CD14-positive monocyte (primary cell): ENCODE measurements around the gene UTP4. TPM values are rescaled to one million over a fixed set of nuclear protein-coding genes. Genes with fewer than 3 reads are reported as not detected.

Source experiments
- DNase-seq, 3 donors: peaks; one replicate each; pipeline ENCODE4 v3.0.0-alpha.2; 2011 to 2022
- H2AFZ ChIP-seq: 2 replicates; pipeline ENCODE4 v1.6.0; 2012; ENCODE audit warnings: mild to moderate bottlenecking, low read depth, low read length, inconsistent platforms; ENCODE audit not compliant: insufficient read depth, poor library complexity, severe bottlenecking
- H3K27ac ChIP-seq, 2 donors: 1 replicate in 1 of 2; 2 replicates in 1 of 2; pipeline ENCODE4 v1.5.1; 2012 to 2013; ENCODE audit warnings: low read length in 2 of 2, control low read depth in 1 of 2, inconsistent platforms in 1 of 2, low read depth in 1 of 2, mild to moderate bottlenecking in 1 of 2
- H3K27me3 ChIP-seq, 2 donors: one replicate each; pipeline versions ENCODE4 v1.6.0 to v1.6.1; 2011 to 2013; ENCODE audit warnings: low read length in 2 of 2; ENCODE audit not compliant: control insufficient read depth in 2 of 2, insufficient read depth in 2 of 2
- H3K36me3 ChIP-seq, 2 donors: replicated peaks in 1 of 2; 1 replicate in 1 of 2; 2 replicates in 1 of 2; pipeline versions ENCODE4 v1.5.1 to v1.6.1; 2012 to 2013; ENCODE audit warnings: low read length in 2 of 2, control low read depth in 1 of 2, inconsistent platforms in 1 of 2, mild to moderate bottlenecking in 1 of 2; ENCODE audit not compliant: insufficient read depth in 2 of 2, control insufficient read depth in 1 of 2
- H3K4me1 ChIP-seq, 2 donors: 1 replicate in 1 of 2; 2 replicates in 1 of 2; pipeline versions ENCODE4 v1.5.1 to v1.6.1; 2012 to 2013; ENCODE audit warnings: low read length in 2 of 2, control low read depth in 1 of 2, inconsistent platforms in 1 of 2, mild to moderate bottlenecking in 1 of 2, moderate library complexity in 1 of 2; ENCODE audit not compliant: insufficient read depth in 2 of 2, control insufficient read depth in 1 of 2
- H3K4me2 ChIP-seq: replicated peaks from 2 replicates; pipeline ENCODE3; 2012; ENCODE audit warnings: low read length, moderate library complexity, mild to moderate bottlenecking; ENCODE audit not compliant: poor library complexity, severe bottlenecking; ENCODE audit errors: extremely low read depth
- H3K4me3 ChIP-seq, 3 experiments: fragments of 200-600 bp in 1 of 3; sonication (generic) in 1 of 3; replicated peaks in 1 of 3; 1 replicate in 2 of 3; 2 replicates in 1 of 3; pipeline ENCODE4 v1.5.1; 2011 to 2013; ENCODE audit warnings: low read length in 3 of 3, mild to moderate bottlenecking in 3 of 3, control low read depth in 2 of 3, low read depth in 2 of 3, inconsistent platforms in 1 of 3, moderate library complexity in 1 of 3
- H3K79me2 ChIP-seq: 2 replicates; pipeline ENCODE4 v1.6.0; 2012; ENCODE audit warnings: mild to moderate bottlenecking, control low read depth, inconsistent platforms, low read length, moderate library complexity; ENCODE audit not compliant: insufficient read depth
- H3K9ac ChIP-seq: 2 replicates; pipeline ENCODE4 v1.6.0; 2017; ENCODE audit warnings: low read length, mild to moderate bottlenecking; ENCODE audit not compliant: insufficient read depth, poor library complexity, severe bottlenecking
- H3K9me3 ChIP-seq, 2 donors: replicated peaks in 1 of 2; 1 replicate in 1 of 2; 2 replicates in 1 of 2; pipeline versions ENCODE4 v1.5.1 to v1.6.1; 2012 to 2013; ENCODE audit warnings: low read length in 2 of 2, control low read depth in 1 of 2; ENCODE audit not compliant: control insufficient read depth in 1 of 2, insufficient read depth in 1 of 2
- H4K20me1 ChIP-seq: 2 replicates; pipeline ENCODE4 v1.6.0; 2012; ENCODE audit warnings: mild to moderate bottlenecking, low read length, control low read depth, moderate library complexity; ENCODE audit not compliant: insufficient read depth
- H3K27ac Mint-ChIP-seq, 7 donors: one replicate each; pipeline ENCODE4 v1.8.0; 2020; ENCODE audit warnings: mild to moderate bottlenecking in 7 of 7, mixed read lengths in 7 of 7, moderate library complexity in 6 of 7, inconsistent platforms in 2 of 7
- H3K27me3 Mint-ChIP-seq, 3 donors: one replicate each; pipeline ENCODE4 v1.8.0; 2021 to 2022; ENCODE audit warnings: low read depth in 3 of 3, mild to moderate bottlenecking in 3 of 3, mixed read lengths in 3 of 3, moderate library complexity in 3 of 3, inconsistent platforms in 1 of 3
- H3K36me3 Mint-ChIP-seq, 2 donors: one replicate each; pipeline ENCODE4 v1.8.0; 2020; ENCODE audit warnings: mixed read lengths in 2 of 2, inconsistent platforms in 1 of 2, mild to moderate bottlenecking in 1 of 2
- H3K4me1 Mint-ChIP-seq: one replicate; pipeline ENCODE4 v1.8.0; 2020; ENCODE audit warnings: mild to moderate bottlenecking, mixed read lengths
- H3K4me3 Mint-ChIP-seq, 2 donors: one replicate each; pipeline ENCODE4 v1.8.0; 2020; ENCODE audit warnings: mild to moderate bottlenecking in 2 of 2, mixed read lengths in 2 of 2, moderate library complexity in 1 of 2
- H3K9me3 Mint-ChIP-seq, 7 donors: one replicate each; pipeline ENCODE4 v1.8.0; 2020 to 2022; ENCODE audit warnings: mixed read lengths in 7 of 7, mild to moderate bottlenecking in 6 of 7, moderate library complexity in 6 of 7, inconsistent platforms in 2 of 7
- WGBS: methylation state at CpG from one replicate; pipeline ENCODE4 v1.1.5; 2013; ENCODE audit warnings: missing lambda C conversion rate; ENCODE audit not compliant: insufficient coverage; 5-methylcytosine and 5-hydroxymethylcytosine counted together
- intact Hi-C, 2 donors: fragments of 100-400 bp; cut with micrococcal nuclease; formaldehyde crosslinking; loops; one replicate each; pipeline versions ENCODE4 v1.15.0 to v1.15.1; 2023
- polyA plus RNA-seq, 3 donors: library from polyadenylated mRNA; depleted of rRNA in 1 of 3; unstranded in 2 of 3; stranded (reverse) in 1 of 3; fragments of 300-500 nt in 2 of 3; fragments of >200 nt in 1 of 3; fragmentation: Illumina TruSeq in 2 of 3; gene quantifications; 1 replicate in 2 of 3; 2 replicates in 1 of 3; pipeline ENCODE4 v1.2.3, GENCODE V29; 2012 to 2021
- TF ChIP-seq, protein P1 (sequence below): fragments of 200-600 bp; IDR thresholded peaks from one replicate; pipeline ENCODE4 v1.8.0; 2022; ENCODE audit warnings: antibody characterized with exemption, mild to moderate bottlenecking

UTP4 gene
- polyA plus RNA-seq, 3 donors = 15.3 to 27.8 (median 19.6) TPM

DNA sequence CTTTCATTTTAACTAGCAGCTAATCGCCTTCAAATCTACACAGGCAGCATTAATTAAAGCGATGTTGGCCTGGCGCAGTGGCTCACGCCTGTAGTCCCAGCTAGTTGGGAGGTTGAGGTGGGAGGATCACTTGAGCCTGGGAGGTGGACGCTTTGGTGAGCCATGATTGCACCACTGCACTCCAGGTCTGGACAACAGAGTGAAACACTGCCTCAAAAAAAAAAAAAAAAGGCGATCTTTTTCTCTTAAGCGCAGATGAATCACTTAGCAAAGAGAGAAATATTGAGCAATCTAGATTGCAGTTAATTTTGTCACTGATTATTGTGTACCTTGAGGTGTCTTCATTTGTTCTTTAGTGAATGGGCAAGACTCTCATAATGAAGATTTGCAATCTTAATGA is 66.9 kb downstream of the UTP4 start:
- no peak overlapping the region for H2AFZ ChIP-seq
- H4K20me1 ChIP-seq = peaks cover 36% of the 10 kb centered on the region
- no peaks in the 10 kb centered on the region for H3K9me3 ChIP-seq
- no peak overlapping the region for H3K4me2 ChIP-seq
- no peaks in the 10 kb centered on the region for H3K36me3 ChIP-seq
- H3K4me1 ChIP-seq = no peaks in the 10 kb centered on the region
- Mint-ChIP-seq H3K9me3 (no peaks in the 10 kb centered on the region), H3K27me3 (peaks cover 7 to 28% (median 13%) of the 10 kb centered on the region in 3 donors), H3K36me3 (no peaks in the 10 kb centered on the region), H3K27ac (no peak overlapping the region), H3K4me3 (no peak overlapping the region), H3K4me1 (peaks cover 10% of the 10 kb centered on the region)
- TF ChIP-seq, protein P1, sequence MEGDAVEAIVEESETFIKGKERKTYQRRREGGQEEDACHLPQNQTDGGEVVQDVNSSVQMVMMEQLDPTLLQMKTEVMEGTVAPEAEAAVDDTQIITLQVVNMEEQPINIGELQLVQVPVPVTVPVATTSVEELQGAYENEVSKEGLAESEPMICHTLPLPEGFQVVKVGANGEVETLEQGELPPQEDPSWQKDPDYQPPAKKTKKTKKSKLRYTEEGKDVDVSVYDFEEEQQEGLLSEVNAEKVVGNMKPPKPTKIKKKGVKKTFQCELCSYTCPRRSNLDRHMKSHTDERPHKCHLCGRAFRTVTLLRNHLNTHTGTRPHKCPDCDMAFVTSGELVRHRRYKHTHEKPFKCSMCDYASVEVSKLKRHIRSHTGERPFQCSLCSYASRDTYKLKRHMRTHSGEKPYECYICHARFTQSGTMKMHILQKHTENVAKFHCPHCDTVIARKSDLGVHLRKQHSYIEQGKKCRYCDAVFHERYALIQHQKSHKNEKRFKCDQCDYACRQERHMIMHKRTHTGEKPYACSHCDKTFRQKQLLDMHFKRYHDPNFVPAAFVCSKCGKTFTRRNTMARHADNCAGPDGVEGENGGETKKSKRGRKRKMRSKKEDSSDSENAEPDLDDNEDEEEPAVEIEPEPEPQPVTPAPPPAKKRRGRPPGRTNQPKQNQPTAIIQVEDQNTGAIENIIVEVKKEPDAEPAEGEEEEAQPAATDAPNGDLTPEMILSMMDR = no peak
- no peak overlapping the region for H3K9ac ChIP-seq
- WGBS = no CpG with 5 or more reads among the region's 7 CpGs
- no peaks in the 10 kb centered on the region for H3K79me2 ChIP-seq
- H3K27ac ChIP-seq = no peak overlapping the region
- peaks cover 4 to 5% of the 10 kb centered on the region in 2 donors for H3K27me3 ChIP-seq
- intact Hi-C loops = no loop called here
- no peak overlapping the region for H3K4me3 ChIP-seq
- DNase-seq = no peak

DNA sequence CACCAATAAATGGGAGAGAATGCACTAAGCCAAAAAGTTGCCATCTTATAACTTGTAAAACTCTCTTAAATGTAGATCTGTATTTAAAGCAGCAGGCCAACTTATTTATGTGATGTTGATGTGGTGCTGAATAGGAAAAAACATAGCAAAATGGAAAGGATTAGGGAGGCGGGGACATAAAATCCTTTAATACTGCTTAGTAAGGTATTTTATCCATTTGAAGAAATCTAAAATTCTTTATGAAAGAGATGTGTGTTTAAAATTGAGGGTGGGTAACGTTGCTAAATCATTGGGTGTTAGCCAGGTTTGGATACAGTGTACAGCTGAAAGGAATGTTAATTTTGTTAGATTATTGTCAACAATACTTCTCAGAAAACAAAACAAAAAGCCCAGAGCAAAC is 68.8 kb downstream of the UTP4 start:
- H3K27ac Mint-ChIP-seq = no peak overlapping the region
- no peaks in the 10 kb centered on the region for H3K9me3 Mint-ChIP-seq
- H3K27me3 Mint-ChIP-seq = peaks cover 5 to 21% (median 12%) of the 10 kb centered on the region in 3 donors
- no peaks in the 10 kb centered on the region for H3K9me3 ChIP-seq
- peaks cover 15% of the 10 kb centered on the region for H3K4me1 Mint-ChIP-seq
- no peak overlapping the region for H3K27ac ChIP-seq
- intact Hi-C loops = no loop called here
- no peak for DNase-seq
- no peak overlapping the region for H2AFZ ChIP-seq
- peaks cover 0 to 2% of the 10 kb centered on the region in 2 donors for H3K27me3 ChIP-seq
- no peak overlapping the region for H3K4me3 ChIP-seq
- no peak overlapping the region for H3K4me2 ChIP-seq
- H3K79me2 ChIP-seq = no peaks in the 10 kb centered on the region
- no peaks in the 10 kb centered on the region for H3K36me3 ChIP-seq
- no peaks in the 10 kb centered on the region for H3K4me1 ChIP-seq
- H3K36me3 Mint-ChIP-seq = no peaks in the 10 kb centered on the region
- TF ChIP-seq, protein P1 = no peak
- no peak overlapping the region for H3K4me3 Mint-ChIP-seq
- no peak overlapping the region for H3K9ac ChIP-seq
- H4K20me1 ChIP-seq = peaks cover 20% of the 10 kb centered on the region
- no CpG with 5 or more reads among the region's 2 CpGs for WGBS
